ENCODE measurements around the gene MBD3L3.

DNA sequence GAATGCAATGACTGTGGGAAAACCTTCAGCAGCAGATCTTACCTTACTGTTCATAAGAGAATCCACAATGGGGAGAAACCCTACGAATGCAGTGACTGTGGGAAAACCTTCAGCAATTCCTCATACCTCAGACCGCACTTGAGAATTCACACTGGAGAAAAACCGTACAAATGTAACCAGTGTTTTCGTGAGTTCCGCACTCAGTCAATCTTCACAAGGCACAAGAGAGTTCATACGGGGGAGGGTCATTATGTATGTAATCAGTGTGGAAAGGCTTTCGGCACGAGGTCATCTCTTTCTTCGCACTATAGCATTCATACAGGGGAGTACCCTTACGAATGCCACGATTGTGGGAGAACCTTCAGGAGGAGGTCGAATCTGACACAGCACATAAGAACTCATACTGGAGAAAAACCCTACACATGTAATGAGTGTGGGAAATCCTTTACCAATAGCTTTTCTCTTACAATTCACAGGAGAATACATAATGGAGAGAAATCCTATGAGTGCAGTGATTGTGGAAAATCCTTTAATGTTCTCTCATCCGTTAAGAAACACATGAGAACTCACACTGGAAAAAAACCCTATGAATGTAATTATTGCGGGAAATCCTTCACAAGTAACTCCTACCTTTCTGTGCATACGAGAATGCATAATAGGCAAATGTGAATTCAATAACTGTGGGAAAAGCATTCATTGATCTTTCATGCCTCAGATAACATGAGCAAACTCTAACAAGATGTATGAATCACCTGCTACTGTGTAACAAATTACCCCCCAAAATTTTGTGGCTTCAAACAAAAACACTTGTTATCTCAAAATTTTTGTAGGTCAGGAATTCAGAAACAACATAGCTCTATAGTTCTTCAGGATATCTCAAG is 24.8 kb upstream of the MBD3L3 start:
- TF ChIP-seq SRF (CRISPR knock-in tag; IDR thresholded peaks at IDR 0.05) (no peak), BCOR (IDR thresholded peaks at IDR 0.05) (no peak), ZNF124 (CRISPR knock-in tag; IDR thresholded peaks at IDR 0.05) (no peak), HCFC1 (IDR thresholded peaks at IDR 0.05; ENCODE audit: low read depth, low read length) (no peak)
- TF ChIP-seq, protein P1, sequence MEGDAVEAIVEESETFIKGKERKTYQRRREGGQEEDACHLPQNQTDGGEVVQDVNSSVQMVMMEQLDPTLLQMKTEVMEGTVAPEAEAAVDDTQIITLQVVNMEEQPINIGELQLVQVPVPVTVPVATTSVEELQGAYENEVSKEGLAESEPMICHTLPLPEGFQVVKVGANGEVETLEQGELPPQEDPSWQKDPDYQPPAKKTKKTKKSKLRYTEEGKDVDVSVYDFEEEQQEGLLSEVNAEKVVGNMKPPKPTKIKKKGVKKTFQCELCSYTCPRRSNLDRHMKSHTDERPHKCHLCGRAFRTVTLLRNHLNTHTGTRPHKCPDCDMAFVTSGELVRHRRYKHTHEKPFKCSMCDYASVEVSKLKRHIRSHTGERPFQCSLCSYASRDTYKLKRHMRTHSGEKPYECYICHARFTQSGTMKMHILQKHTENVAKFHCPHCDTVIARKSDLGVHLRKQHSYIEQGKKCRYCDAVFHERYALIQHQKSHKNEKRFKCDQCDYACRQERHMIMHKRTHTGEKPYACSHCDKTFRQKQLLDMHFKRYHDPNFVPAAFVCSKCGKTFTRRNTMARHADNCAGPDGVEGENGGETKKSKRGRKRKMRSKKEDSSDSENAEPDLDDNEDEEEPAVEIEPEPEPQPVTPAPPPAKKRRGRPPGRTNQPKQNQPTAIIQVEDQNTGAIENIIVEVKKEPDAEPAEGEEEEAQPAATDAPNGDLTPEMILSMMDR (IDR thresholded peaks at IDR 0.05 in 2 of 3, conservative IDR thresholded peaks at IDR 0.05 in 1 of 3; ENCODE audit: insufficient read depth in 2 of 3, low read depth in 1 of 3, low read length in 3 of 3): no peak
- TF ChIP-seq, protein P2, sequence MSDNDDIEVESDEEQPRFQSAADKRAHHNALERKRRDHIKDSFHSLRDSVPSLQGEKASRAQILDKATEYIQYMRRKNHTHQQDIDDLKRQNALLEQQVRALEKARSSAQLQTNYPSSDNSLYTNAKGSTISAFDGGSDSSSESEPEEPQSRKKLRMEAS (CRISPR knock-in tag; IDR thresholded peaks at IDR 0.05): no peak
- TF ChIP-seq, protein P3, sequence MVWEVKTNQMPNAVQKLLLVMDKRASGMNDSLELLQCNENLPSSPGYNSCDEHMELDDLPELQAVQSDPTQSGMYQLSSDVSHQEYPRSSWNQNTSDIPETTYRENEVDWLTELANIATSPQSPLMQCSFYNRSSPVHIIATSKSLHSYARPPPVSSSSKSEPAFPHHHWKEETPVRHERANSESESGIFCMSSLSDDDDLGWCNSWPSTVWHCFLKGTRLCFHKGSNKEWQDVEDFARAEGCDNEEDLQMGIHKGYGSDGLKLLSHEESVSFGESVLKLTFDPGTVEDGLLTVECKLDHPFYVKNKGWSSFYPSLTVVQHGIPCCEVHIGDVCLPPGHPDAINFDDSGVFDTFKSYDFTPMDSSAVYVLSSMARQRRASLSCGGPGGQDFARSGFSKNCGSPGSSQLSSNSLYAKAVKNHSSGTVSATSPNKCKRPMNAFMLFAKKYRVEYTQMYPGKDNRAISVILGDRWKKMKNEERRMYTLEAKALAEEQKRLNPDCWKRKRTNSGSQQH (CRISPR knock-in tag; IDR thresholded peaks at IDR 0.05): no peak

Data from K562 (cell line).